Central memory CD4-positive, alpha-beta T cell (primary cell): ENCODE measurements around the gene ABHD14A.
"Not testable (repeated sequence)": the region's sequence is repeated elsewhere in the genome, so short reads cannot be mapped to it uniquely, and the experiment has no call there.

Source experiments
- DNase-seq: peaks from one replicate; pipeline ENCODE4 v3.0.0; 2022
- total RNA-seq, 3 experiments: gene quantifications; one replicate each; lab custom pipeline; 2026; lab: John Stamatoyannopoulos, UW

Gene ABHD14A
- 1.5 to 4.8 (median 1.7) reads per million in 3 experiments for total RNA-seq

DNA sequence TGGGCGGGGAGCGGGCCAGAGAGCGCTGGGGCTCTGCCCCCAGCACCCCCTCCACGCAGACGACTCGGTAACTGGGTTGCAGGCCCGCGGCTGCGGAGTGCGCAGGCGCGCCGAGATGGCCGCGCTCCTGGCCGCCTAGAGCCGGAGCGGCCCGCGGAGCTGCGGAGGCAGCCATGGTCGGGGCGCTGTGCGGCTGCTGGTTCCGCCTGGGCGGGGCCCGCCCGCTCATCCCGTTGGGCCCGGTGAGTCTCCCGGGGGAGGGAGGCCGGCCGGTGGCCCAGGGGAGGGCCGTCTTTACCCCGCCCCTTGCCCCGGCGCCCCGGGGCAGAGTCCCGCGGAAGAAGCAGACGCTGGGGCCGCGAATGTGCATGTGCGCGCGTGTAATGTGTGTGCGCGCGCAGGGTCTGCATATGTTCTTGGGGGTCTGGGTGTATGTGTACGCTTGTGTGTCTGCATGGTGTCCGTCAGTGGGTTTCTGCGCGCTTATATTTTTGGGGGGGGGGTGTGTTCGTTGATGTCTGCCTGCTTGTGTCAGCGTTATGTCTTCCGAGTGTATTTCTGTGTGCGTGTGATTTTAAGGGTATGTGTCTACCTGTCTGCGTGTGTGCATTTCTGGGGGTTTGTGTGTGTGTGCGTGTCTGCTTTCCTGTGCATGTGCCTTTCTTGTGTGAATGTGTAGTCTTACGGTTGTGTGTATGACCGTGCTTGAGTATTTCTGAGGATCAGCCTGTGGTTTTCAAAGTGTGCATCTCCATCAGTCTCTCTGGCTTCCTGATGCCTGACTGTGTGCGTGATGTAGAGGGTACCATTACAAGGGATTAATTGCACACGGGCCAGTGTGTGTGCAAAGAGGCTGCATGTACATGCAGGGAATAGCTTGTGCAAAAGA, at the start of gene ABHD14A:
Gene ABHD14A, plus strand, starts transcription at position 102 of the 889 bp plus-strand sequence. Its CDS starts 72 bp downstream, at position 174.
- peak; percentile 75 for DNase-seq

DNA sequence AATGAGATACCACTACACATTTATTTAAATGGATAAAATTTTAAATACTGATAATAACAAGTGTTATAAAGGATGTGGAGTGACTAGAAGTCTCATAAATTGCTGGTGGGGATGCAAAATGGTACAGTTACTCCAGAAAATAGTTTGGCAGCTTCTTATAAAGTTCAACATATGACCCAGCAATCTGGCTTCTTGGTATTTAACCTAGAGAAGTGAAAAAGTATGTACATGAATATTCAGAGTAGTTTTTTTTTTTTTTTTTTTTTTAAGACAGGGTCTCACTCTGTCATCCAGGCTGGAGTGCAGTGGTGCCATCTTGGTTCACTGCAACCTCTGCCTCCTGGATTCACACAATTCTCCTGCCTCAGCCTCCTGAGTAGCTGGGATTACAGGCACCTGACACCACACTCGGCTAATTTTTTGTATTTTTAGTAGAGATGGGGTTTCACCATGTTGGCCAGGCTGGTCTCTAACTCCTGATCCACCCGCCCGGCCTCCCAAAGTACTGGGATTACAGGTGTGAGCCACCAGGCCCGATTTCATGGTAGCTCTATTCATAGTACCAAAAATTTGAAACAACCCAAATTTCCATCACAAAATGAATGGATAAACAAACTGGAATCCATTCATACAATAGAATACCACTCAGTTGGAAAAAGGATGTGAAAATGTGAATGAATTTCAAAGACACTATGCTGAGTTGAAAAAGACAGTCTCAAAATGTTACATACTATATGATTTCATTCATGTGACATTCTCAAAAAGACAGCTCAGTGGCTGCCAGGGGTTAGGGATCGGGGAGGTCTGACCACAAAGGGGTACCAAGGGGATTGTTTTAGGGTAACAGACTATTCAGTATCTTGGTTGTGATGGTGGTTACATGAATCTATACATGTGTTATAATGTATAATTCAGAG, 47.5 kb upstream of the ABHD14A start:
- DNase-seq: no peak

DNA sequence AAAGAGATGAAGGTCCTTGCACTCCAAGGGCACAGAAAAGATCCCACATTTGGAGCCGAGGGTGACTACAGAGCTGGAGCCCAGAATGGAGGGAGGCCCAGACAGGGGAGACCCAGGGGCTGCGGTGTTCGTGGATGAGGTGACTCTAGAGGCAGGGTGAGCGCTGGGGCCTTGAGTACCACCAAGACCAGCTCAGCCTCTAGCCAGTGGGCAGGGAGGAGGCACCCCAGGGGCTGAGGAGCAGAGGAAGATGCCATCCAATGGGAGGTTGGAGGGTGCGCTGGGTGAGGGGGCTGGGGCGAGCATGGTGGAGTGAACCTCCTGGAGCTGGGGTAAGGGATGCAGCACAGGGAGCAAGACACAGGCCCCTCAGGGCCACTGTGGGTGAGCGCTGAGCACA, 46.4 kb upstream of the ABHD14A start:
- DNase-seq: no peak

DNA sequence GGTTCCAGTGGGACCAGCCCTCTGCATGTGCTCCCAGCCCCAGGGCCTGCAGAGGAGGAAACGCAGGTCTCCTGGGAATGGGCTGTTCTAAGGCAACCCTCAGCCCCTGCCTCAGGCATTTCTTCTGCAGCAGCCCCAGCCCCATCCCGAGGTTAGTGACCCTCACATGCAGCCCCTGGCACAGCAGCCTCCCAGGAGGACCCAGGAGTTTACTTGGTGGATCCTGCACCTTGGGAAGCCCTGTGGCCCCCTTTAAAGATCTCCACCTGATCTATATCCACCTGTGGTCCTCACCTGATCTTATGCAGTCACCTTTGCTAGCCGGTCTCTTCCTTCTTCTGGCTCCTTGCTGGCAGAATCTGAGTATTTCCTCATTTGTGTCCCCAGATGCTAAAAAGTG, 45.9 kb upstream of the ABHD14A start:
- DNase-seq: not testable (repeated sequence)

DNA sequence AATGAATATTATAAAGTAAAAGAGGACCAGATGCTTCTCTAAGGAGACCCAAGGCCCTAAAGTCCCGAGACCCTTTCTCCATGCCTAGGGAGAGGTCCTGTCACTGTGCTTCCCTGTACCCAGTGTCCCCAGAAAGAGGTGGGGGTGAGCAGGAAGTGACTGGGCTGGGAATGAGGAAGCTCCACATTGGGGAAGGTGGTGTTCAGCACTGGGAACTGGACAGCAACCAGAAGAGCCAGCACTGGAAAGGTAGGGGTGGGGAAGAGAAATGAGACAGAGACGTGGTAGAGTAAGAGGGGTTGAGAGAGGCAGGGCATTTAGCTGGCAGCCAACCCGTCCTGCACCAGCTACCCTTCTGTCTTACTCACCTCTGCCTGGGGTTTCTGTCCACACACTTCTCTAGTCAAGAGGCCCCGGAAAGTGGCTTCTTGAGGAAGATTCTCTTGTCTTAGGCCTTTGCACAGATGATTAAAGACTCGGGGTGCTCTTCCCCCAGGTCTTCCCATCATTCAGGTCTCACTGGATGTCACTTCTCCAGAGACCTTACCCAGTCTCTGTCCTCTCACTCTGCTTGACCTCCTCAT, 45.4 kb upstream of the ABHD14A start:
- DNase-seq: no peak

DNA sequence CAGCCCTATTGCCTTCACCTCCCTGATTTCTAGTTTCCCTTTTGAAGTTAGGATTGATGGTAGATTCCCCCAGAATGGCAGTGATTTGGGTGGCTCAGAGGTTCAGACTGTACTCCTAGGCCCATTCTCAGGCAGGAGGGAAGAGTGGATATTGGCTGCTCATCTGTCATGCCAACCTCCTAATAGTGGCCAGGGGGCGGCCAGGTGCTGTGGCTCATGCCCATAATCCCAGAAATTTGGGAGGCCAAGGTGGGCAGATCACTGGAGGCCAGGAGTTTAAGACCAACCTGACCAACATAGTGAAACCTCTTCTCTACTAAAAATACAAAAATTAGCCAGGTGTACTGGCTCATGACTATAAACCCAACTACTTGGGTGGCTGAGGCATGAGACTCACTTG, 44.4 kb upstream of the ABHD14A start:
- no peak for DNase-seq

DNA sequence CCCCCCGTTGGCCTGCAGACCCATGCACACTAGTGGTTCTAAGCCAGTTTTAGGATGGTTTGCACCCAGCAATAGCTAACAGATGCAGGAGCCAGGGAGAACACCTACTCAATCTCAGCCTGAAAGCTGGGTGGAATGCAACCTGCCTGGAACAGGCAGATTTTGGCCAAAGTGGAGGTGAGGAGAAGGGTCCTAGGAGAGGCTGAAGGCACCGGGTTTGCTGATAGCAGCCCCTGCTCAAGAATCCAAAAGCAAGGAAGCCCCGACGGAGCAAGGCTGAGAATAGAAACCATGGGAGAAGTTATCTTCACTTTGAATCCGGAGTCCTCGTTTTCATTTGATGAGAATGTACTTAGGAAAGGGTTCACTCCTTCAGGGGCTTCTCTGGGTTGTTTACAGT, 43.1 kb upstream of the ABHD14A start:
- DNase-seq: no peak

DNA sequence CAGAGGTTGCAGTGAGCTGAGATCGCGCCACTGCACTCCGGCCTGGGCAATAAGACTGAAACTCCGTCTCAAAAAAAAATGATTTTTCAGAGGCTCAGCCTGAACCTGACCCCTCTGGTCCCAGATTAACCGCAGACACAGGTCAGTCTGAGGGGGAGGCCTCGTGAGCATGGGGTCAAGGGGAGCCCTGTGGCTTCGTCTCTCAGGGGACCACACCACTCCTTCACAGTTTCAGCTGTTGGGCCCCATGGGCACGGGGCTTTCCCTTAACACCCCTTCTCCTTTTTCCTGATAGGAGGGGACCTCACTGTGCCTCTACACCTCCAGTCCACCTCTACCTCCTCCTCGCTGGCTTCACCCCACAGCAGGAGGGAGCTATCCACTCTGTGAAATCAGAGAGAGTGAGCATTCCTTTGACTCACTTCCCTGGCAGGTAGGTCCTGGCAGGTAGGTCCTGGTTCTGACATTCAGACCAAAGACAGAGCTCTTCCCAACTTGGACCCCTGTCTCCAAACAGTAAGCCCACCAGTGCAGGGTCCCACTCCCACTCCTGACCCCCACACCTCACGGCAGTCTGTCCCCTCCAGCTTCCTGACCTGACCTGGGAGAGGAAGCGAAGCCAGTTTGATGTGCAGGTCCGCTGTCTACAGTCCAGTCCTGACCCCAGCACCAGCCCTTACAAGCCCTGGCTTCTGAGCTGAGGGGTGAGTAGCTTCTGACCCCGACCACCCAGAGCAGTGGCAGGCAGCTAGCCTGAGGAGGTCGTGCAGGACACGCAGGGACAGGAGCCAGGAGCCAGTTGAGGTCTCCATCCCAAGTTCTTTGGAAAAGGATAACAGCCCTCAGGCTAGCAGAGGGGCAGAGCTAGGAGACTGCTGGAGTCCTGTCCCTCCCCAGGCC, 42.1 kb upstream of the ABHD14A start:
- no peak for DNase-seq

DNA sequence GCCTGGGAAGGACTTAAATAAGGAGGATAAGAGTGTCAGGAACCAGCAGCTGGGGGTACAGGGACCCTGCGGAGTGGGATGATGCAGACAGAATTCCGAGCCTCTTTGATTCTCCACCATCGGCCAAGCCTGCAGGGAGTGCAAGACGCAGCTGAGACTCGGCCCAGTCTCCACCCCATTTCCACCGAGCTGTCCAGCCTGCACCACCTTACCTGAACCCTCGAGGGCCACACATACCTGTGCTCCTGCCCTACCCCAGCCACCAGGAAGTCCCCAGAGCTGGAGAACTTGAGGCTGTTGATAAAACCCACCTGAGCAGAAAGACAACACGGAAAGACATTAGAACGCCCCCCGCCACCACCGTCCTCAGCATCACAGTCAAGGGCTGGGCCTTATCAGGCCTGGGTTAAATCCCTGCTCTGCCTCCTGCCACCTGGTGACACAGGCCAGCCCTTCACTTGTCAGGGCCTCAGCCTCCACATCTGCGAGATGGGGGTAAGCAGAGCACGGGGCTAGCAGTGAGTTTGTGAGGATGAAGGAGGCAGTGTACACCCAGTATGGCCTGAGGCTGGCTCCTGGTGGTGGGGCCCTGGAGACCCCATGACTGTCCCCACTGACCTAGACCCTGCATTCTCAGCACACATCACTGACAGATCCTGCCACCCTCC, 41.3 kb upstream of the ABHD14A start:
- no peak for DNase-seq

DNA sequence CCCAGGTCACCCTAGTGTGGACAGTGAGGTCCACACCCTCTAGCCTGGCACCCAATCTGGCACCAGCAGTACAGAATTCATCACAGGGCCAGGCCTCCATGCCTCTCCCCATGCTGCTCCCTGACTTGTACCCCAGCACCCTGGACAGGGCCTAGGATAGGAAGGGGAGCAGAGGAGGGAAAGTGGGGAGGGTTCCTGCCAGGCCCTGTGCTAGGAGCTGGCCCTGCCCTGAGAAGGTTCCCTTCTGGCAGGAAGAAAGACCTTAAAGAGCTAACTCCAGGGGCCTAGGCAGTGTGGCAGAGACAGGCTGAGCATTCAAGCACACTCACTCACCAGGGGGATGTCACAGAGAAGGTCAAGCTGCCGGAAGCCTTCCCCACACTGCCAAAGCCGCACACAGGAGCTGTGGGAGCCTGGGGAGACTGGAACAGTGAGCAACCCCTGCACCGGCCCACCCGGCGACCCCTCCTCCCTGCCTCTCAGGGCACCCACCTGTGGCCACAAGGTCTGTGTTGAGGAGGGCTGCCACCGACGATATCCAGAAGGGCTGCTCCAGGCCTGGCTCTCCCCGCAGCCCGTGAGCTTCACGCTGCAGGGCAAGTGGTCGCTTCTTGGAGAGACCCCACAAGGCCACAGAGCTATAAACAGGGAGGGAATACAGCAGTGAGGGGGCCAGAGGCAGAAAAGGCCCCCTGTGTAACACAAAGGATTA, 40.6 kb upstream of the ABHD14A start:
- DNase-seq: no peak

DNA sequence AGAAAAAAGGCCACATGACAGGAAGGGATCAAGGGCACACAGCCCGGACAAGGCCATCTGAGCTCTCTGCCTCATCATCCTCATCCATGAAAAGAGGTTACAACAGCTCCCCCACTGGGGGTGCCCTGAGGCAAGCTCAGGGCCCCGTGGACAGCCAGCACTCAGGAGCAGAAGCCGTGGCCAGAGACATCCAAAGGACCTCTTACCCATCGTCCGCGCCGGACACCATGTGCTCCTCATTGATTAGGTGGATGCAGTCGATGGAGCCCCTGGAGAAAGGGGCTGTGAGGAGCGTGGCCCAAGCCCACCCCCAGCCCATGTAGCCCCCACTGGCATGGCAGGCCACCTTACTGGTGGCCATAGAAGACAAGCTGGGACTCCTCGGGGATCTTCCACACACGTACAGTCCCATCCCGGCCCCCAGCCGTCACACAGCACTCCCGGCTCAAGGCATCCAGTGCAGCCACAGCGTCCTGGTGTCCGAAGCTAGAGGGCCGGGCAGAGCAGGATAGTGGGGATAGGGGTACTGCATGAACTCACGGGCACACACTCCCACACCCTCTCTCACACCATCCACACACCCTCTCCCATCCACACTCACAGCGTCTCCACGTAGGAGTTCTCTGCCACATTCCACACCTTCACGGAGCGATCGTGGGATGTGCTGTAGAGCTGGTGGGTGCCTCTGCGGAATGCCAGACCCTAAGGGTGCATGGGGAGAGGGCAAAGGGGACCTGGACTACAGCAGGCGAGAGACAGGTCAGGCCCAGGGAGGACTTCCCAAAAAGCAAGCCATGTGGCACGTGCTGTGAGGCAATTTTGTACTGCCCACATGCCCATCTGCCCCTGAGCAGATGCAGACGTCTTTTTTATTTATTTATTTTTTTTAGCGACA, 39.6 kb upstream of the ABHD14A start:
- no peak for DNase-seq

DNA sequence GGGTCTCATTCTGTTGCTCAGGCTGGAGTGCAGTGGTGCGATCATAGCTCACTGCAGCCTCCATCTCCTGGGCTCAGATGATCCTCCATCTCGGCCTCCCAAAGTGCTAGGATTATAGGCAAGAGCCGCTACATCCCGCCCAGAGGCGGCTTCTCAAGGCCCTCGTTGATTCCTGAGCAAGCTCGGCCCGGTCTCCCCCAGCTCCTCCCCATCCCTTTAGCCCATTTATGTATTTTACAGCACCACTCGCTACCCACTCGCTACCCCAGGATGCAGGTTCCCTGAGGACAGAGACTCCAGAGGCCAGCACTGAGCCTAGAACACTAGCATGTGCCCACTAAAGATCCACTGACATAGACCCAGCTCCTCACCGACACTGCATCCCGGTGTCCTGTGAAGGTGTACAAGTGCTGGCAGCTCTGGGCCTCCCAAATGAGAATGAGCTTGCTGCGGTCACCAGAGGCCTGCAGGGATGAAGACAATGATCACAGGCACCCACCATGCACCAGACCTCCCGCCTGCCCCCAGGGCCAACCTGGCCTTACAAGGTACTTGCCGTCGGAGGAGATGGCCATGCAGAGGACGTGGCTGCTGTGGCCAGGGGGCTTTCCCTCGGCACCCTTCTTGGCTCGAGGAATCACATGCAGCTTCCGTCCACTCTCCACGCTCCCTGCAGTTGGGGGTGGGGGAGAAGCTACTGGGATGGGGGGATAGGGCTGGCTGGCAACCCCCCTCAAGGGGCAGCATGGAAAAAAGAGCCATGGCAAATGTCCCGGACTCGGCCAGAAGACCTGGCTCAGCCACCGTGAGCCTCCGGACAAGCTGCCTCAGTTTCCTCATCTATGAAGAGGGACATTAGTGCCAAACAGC, 38.7 kb upstream of the ABHD14A start:
- DNase-seq: no peak

DNA sequence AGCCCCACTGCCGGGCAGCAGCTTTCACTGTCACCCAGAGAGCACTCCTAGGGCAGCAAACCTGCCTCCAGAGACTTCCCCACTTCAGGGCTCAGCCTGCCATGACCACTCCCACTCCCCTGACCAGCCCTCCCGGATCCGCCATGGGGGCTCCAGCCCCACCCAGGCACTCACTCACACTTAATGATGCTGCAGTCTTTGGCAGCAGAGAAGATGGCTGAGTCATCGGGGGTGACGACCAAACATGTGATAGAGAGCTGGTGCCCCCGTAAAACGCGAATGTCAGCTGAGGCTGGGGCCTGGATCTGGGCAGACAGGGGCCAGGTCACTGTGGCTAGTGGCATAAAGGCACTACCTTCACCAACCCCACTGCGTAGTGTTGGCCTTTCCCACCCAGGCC, 37.9 kb upstream of the ABHD14A start:
- no peak for DNase-seq

DNA sequence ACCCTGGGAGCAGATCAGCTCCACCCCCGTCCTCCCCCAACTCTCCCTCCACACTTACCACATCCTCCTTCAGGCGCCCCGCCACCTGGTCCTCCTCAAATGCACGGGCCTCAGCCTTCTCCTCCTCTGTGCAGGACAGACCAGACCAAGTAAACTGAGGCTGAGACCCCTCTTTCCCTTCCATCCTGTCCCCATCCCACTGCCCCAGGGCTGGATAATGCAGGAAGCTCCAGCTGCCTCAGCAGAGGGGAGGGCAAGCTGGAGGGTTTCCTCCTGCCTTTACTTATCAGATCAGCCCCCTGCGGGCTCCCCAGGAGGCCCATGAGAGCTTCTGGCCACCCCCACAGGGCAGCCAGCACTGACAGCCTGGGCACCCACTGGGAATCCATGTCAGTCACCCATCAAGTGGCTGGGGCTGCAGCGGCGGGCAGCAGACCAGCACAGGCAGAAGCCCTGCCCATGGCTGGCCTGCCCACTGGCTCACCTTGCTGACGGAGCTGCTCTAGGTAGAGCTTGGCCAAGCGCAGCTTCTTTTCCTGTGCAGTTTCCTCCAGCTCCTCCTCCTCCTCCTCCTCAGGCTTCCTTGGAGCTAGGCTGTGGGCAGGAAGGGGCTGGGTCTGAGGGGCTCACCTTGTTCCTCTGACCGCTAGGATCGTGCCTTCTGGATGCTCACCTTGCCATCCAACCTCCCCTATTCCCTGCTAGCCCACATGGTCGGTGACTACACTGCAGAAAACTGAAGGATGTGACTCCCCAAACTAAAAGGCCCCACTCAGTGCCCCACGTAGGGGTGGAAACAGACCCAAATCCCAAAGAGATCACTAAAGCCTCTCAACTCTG, 37.0 kb upstream of the ABHD14A start:
- DNase-seq: no peak

DNA sequence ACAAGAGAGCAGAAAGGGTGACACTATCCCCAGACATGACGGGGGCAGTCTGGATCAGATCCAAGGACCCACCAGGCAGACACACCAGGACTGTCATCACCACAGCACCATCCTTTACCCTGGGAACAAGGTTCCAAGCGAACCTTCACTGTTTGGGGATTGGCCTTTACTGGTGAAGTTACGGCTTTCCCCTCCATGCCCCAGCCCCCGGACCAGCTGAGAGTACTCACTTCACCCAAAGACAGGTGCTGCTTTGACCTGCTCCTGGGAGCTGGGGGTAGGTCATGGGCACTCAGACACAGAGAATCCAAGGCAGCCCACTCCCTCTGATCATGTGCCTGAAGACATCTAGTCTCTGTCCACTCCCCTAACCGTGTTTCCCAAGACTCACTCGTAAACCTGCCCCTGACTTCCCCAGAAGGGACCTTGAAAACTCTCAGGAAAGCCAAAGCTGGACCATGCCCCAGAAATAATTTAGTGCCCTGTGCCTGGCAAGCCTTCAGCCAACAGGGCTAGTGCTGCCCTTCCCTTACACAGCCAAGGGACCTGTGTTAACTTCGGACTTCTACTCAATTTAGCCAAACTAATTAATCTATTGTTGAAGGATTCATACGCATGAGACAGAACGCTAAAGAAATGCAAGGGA, 36.0 kb upstream of the ABHD14A start:
- DNase-seq: no peak

DNA sequence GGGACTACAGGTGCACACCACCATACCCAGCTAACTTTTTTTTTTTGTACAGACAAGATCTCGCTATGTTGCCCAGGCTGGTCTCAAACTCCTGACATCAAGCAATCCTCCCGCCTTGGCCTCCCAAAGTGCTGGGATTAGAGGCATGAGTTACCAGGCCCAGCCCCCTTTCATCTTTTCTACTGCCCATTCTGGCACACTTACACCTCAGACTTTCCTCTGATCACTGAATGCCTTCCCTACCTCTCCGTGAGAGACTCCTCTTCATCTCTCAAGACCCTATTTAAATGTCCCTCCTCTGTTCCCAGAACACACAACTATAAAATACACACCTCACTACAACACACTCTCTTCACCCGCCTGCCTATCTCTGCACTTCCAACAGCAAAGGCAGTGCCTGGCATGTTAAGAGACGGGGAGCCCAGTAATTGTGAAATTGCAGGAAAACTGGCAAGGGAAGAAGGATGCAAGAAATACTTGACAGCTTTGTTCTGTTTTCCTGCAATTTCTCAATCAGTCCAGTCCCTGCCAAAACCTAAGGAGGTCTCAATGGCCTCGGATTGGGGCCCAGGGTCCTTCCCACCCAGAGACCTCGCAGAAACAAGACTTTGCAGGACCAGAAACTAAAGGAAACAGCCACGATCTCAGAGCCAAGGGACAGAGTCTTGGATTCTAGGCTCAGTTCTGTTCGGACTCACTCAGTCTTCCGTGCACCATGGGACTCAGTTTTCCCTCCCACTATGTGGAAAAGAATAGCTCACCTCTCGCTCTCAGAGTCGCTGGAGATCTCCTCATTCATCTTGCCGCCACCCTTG, 34.0 kb upstream of the ABHD14A start:
- no peak for DNase-seq

DNA sequence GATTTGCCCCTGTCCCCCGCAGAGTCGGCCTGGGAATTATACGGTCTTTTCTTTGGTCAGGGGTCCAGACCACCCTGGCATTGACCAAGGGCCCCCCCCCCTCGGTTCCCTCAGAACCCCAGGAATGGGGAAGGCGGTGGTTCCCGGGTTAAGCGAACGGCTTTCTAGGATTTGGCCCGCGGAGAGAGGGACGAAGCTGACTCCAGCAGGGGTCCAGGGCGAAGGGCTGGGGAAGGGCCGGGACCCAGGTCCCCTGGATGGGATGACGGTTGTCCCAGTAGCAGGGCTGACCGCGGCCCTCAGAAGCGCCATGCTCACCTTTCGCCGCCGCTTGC, 33.4 kb upstream of the ABHD14A start:
- no peak for DNase-seq
